GM18870 (cell line): ENCODE data around the gene ZDHHC8.
"Not testable (repeated sequence)": the region's sequence is repeated elsewhere in the genome, so short reads cannot be mapped to it uniquely, and the experiment has no call there.

Source experiments
- ATAC-seq: cut with Tn5 transposase; IDR thresholded peaks from one replicate; pipeline ENCODE4 v1.9.1; 2021; ENCODE audit warnings: moderate library complexity; ENCODE audit not compliant: unreplicated experiment

Gene ZDHHC8

DNA sequence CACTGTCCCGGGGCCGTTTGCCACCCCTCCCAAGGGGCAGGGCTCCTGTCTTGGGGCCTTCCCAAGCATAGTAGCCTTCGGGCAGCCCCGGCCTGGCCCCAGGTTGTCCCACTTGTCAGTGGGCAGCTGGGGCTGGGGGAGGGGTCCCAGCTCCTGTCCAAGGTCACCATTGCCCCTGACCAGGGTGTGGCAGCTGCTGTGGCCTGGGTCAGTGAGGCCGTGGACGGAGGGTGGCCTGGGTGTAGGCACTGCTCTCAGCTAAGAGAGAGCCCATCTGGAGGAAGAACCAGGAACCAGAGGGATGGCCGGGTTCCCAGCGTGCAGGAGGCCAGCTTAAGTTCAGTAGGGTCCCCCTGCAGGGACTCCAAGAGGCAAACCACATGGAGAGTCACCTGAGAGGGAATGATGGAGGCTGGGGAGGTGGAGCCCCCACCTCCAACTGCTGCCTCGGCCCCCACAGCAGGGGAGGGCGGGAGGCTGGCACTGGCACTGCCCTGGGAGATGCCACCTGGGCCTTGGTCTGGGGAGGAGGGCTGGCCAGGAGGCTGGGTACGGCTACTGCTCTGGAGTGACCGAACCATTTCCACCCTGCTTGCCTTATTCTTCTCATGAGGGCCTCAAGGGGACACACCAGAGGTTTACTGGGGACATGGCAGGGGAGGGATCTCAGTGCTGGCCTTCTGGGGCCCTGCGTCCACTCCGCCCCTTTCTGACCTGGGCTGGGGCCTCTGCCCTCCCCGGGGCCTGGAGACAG lies 26.0 kb downstream of the ZDHHC8 start:
- ATAC-seq = no peak

- no peak for ATAC-seq
These were observed 26.9 kb downstream of the ZDHHC8 start for GRCh38 chr22:20158391-20159036.

DNA sequence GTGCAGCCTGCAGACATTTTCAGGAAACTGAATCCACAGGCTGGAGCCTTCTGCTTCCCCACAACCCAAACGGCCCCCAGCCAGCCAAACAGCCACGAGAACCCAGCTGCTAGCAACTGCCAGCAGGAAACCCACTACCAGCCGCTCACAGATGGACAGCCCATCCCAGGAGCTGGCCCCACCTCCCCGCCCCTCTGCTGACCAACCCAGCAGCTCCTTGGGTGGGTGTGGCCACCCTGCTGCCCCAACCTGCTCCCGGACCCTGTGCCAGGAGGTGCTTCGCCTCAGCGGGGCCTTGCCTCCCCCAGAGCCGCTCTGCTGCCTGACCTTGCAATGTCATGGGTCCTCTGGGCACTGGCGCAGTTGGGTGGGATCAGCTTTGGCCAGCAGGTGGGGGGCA lies 27.5 kb downstream of the ZDHHC8 start:
- no peak for ATAC-seq

GRCh38 chr22:20159531-20159930 lies 27.9 kb downstream of the ZDHHC8 start:
- not testable (repeated sequence) for ATAC-seq

DNA sequence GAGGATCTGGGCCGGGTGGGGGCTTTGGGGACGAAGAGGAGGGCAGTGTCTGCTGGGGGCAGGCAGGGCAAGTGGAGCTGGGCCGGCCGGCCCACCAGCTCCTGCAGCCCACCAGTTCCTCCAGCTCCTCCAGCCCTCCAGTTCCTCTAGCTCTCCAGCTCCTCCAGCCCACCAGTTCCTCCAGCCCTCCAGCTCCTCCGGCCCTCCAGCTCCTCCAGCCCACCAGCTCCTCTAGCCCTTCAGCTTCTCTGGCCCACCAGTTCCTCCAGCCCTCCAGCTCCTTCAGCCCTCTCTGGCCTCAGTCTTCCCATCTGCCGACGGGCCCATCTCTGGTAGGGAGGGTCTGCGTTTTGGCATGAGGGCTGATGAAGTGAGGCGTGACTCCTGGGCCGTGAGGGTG lies 28.4 kb downstream of the ZDHHC8 start:
- ATAC-seq = no peak

- no peak for ATAC-seq
These were observed 33.3 kb downstream of the ZDHHC8 start for GRCh38 chr22:20164863-20165262.

DNA sequence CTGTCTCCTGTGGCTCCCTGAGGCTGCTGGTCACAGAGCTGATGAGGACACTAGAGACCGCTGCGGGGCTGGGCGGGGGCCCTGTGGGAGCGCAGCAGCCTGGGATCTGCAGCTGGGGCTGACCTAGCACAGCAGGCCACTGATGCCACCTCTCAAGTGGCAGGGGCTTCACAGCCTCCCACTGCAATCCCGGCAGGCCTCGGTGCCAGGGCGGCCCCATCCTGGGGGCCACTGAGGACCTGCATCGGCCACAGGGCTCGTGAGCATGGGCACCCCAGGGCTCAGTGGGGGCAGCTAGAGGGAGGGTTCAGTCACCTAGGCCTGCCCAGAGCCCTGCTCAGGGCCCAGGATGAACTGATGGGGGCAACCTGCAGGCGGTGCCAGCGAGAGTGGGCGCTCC lies 33.8 kb downstream of the ZDHHC8 start:
- no peak for ATAC-seq

DNA sequence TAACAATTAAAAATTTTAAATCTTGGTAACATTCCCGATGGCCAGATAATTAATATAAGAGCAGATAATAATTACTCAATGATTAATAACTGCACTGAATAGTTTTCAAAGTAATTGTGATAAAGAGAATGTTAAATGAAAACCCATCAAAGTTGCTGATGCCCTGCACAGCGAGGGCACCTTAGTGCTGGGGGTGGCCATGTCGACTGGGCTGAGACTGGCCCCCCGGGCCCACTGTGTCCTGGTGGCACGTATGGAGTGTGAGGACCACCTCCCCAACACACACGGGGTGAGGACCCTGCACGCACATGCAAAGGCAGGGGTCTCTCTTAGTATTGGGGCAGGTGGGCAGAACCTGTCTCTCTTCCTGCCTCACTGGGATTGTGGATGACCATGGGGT lies 34.3 kb downstream of the ZDHHC8 start:
- no peak for ATAC-seq

DNA sequence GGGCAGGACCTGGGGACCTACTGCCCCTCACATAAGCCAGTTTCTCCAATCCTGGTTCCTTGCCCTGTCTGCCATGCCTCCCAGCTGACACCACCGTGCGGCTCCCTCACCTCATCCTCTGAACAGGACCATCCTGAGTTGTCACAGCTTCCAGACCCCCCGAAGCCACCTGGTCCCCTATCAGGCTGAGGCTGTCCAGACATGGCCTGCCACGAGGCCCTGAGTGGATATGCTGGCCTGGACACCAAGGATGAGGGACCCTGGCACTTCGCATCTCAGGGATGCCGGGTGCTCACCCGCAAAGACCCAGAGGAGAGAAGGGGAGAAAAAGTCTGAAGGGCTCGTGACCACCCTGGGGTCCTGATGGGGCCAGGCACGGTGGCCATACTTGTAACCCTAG lies 35.1 kb downstream of the ZDHHC8 start:
- no peak for ATAC-seq

GRCh38 chr22:20167643-20168322 lies 36.2 kb downstream of the ZDHHC8 start:
- no peak for ATAC-seq

GRCh38 chr22:20169253-20169822 lies 37.7 kb downstream of the ZDHHC8 start:
- no peak for ATAC-seq

DNA sequence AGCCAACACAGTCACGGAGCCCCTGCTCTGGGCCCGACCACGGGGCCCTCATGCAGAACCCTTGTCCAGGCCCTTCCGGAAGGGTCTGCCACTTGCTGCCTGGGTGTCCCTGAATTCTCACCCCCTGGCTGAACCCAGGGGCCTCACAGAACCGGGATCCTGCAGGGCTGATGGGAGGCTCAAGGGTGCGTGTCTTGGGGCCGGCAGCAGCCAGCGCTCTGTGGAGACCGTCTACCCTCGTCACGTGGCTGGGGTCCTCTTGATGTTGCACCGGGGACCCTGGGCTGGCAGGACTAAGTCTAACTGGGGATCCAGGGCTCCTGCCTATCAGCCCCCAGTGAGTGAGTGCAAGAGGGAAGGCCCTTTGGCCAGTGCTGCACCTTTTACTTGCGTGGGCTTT lies 38.6 kb downstream of the ZDHHC8 start:
- ATAC-seq = no peak

GRCh38 chr22:20171288-20172140 lies 39.9 kb downstream of the ZDHHC8 start:
- ATAC-seq = no peak

GRCh38 chr22:20172141-20172613 lies 40.6 kb downstream of the ZDHHC8 start:
- ATAC-seq = no peak

DNA sequence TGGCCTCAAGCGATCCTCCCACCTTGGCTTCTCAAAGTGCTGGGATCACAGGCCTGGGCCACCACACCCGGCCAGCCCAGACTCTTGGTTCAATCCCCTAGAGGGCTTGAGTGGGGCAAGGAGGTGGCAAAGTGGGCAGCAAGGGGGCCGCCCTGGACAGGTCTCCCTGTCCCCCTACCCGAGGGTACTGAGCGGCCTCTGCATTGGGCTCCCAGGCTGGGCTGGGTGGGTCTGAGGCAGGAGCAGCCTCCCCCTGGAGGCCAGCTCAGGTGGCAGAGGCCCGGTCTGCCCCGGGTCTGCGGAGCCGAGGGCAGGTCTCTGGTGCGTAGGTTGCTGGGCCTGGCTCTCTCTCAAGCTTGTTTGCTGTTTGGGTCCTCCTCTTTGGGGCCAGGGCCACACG lies 41.6 kb downstream of the ZDHHC8 start:
- no peak for ATAC-seq

DNA sequence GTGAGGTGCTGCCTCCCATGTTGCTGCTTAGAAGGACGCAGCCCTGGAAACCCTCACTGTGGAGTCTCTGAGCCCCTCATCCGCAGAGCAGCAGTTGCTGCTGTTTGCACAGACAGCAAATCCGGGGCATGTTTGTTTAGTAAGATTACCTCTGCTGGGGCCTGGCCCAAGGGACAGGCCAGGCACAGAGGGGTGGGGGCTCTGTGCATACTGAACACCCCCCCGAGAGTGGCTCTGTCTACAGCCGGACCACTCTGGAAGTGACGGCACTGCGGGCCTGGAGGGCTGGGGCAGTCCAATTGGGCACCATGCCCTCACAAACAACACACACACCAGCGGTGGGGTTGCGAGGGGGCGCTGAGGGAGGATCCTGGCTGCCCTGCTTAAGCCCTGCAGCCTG lies 42.2 kb downstream of the ZDHHC8 start:
- no peak for ATAC-seq

DNA sequence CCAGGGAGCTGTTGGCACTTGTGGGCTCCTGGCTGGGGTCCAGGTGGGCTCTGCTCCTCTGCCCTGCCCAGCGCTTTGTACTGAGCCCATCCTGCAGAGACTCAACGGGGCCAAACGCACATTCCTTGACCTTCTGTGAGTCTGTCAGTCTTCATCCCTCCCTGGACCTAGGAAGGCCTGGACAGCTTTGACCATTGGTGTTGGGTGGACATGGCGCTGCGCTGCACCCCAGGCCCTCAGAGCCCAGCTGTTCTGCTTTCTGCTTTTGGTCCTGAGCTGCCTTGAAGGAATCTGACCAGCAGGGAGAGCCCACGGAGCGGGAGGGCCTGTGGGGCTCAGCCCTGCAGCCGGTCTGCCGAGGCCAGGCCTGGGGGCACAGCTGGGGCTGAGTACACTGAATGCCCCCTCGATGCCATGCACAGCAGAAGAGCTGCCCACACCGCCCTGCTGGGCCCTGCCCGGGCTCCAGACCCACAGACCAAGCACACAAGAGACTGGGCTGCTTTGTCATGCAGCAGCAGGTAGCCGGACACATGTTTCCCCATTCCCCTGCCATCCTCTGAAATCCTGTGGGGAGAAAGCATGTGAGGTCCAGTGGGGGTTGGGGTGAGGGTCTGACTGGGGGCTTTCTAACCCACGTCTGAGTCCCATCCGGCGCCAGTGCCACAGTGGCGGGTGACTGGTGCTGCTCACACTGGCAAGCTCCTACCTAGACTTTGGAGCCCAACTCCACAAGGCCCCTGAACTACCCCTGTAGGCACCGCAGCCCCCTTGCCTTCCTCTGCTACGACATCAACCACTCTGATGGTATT lies 43.4 kb downstream of the ZDHHC8 start:
- no peak for ATAC-seq

DNA sequence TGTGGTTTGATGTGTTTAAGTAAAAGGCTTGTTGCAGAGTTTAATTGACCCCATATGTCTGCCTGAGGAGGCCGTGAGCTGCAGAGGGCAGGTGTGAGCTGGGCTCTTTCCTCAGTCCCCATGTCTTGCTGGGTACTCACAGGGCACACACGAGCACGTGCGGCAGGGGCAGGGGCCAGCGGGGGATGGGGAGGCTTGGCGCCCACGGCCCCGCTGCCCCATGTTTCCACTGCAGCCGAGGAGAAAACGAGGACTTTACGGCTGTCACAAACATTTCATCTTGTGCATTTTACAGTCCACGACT lies 43.9 kb downstream of the ZDHHC8 start:
- no peak for ATAC-seq

DNA sequence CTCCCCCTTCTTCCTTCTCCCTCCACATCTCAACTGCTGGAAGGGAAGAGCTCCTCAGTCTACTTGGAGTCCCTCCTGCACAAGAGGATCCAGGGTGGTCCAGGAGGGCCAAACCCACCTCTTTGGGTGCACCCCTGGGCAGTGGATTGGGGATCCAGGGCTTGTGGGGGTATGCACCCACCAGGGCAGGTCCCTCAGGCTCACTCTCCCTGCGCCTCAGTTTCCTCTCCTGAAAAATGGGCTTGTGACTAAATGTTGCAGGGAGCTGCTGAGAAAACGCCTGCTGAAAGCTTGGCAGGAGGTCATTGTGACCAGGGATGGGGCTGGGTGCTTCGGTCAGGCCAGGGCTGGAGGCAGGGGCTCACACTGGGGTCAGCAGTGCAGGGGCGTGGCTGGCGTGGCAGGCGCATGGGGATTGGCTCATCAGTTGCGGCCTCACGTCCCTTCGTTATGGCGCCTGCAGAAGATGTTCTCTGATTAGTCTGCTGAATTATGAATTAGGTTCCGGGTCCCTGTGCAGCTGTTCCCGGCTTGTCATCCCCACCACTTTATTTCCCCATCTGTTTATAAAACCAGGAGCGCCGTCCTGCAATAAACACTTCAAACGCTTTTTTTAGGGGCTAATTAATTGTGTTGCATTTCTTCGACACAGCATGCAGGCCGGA lies 44.9 kb downstream of the ZDHHC8 start:
- ATAC-seq = no peak
